AG04449 (cell line): Measurements from ENCODE around the gene ARMH3.

Experiments used
- CTCF ChIA-PET: fragments of 350-600 bp; formaldehyde crosslinking; extraction: SDS; loops from one replicate; lab custom pipeline; 2021; ENCODE audit warnings: antibody characterized with exemption; lab: Yijun Ruan, JAX
- POLR2A ChIA-PET: fragments of 400-600, 350-600 bp; formaldehyde crosslinking; extraction: SDS; loops from one replicate; lab custom pipeline; 2020; ENCODE audit warnings: antibody characterized with exemption, inconsistent platforms; lab: Yijun Ruan, JAX
- DNase-seq: peaks from one replicate; pipeline ENCODE4 v3.0.0-alpha.2; 2010; ENCODE audit warnings: low read depth, low spot score
- H3K4me3 ChIP-seq: 2 replicates; pipeline ENCODE4 v1.5.1; 2011; ENCODE audit warnings: low read depth, mild to moderate bottlenecking, control low read depth, low read length
- CTCF ChIP-seq: IDR thresholded peaks from one replicate; pipeline ENCODE4 v1.5.1; 2011; ENCODE audit warnings: mild to moderate bottlenecking, moderate library complexity, low read length, control low read depth, inconsistent platforms; ENCODE audit not compliant: insufficient read depth; ENCODE audit errors: missing control alignments

ARMH3 gene

GRCh38 chr10:102033787-102034186 is 22.2 kb downstream of the ARMH3 start:
- ChIA-PET CTCF (interaction anchor here (1.1 to 1.8 kb wide), 5 partner anchors 17 to 212 kb away, joined by 3 to 11 read pairs (median 3); no protein-coding TSS in a partner anchor), POLR2A (no interaction called here)
- no peak for DNase-seq
- no peak for TF ChIP-seq CTCF
- no peak overlapping the region for H3K4me3 ChIP-seq

GRCh38 chr10:102027261-102027660 is 28.7 kb downstream of the ARMH3 start:
- no peak overlapping the region for H3K4me3 ChIP-seq
- CTCF ChIA-PET = interaction anchor here (0.9 to 4.4 kb wide), 6 partner anchors 10 to 191 kb away, joined by 3 to 31 read pairs (median 4); no protein-coding TSS in a partner anchor
- POLR2A ChIA-PET = no interaction called here
- TF ChIP-seq CTCF = no peak
- DNase-seq = no peak

- ChIA-PET CTCF (interaction anchor here (0.7 to 4.4 kb wide), 2 partner anchors 15 to 184 kb away, joined by 3 to 31 read pairs; no protein-coding TSS in a partner anchor), POLR2A (interaction anchor here (0.8 kb wide), 1 partner anchor 15 kb away, joined by 3 read pairs; no protein-coding TSS in a partner anchor)
- H3K4me3 ChIP-seq = no peak overlapping the region
- DNase-seq = no peak
- no peak for TF ChIP-seq CTCF
Measured at GRCh38 chr10:102024799-102025198, 31.2 kb downstream of the ARMH3 start.

- ChIA-PET CTCF (interaction anchor here (0.9 to 22.9 kb wide), 6 partner anchors 11 to 185 kb away, joined by 3 to 601 read pairs (median 16); no protein-coding TSS in a partner anchor), POLR2A (no interaction called here)
- no peak overlapping the region for H3K4me3 ChIP-seq
- DNase-seq = no peak
- no peak for TF ChIP-seq CTCF
Measured at GRCh38 chr10:102020938-102021337, 35.0 kb downstream of the ARMH3 start.

GRCh38 chr10:102017295-102017694 is 38.7 kb downstream of the ARMH3 start:
- DNase-seq = no peak
- no peak for TF ChIP-seq CTCF
- H3K4me3 ChIP-seq = no peak overlapping the region
- CTCF ChIA-PET = interaction anchor here (1.0 to 22.9 kb wide), 9 partner anchors 7 to 222 kb away, joined by 3 to 601 read pairs (median 5); partner anchors contain the start of genes ARMH3 and KCNIP2
- POLR2A ChIA-PET = no interaction called here

GRCh38 chr10:102016416-102016815 is 39.6 kb downstream of the ARMH3 start:
- POLR2A ChIA-PET = no interaction called here

More at GRCh38 chr10:102016416-102016815, 39.6 kb downstream of the ARMH3 start:
- no peak overlapping the region for H3K4me3 ChIP-seq
- CTCF ChIA-PET = interaction anchor here (0.9 to 22.9 kb wide), 5 partner anchors 56 to 177 kb away, joined by 3 to 601 read pairs (median 8); partner anchors contain the start of gene KCNIP2
- TF ChIP-seq CTCF = no peak
- DNase-seq = no peak
